22Rv1 (cell line): ENCODE data around the gene TMEM61.

ENCODE experiments used
- H3K27ac ChIP-seq: fragments of 450-650 bp; 2 replicates; pipeline ENCODE4 v1.5.1; 2017
- CTCF ChIP-seq: fragments of 450-650 bp; IDR thresholded peaks from 2 replicates; pipeline ENCODE4 v1.5.1; 2017; ENCODE audit warnings: mild to moderate bottlenecking
- ZFX ChIP-seq: fragments of 450-650 bp; IDR thresholded peaks from 2 replicates; pipeline ENCODE4 v1.6.1; 2017; ENCODE audit warnings: antibody characterized with exemption, borderline replicate concordance

Gene TMEM61

DNA sequence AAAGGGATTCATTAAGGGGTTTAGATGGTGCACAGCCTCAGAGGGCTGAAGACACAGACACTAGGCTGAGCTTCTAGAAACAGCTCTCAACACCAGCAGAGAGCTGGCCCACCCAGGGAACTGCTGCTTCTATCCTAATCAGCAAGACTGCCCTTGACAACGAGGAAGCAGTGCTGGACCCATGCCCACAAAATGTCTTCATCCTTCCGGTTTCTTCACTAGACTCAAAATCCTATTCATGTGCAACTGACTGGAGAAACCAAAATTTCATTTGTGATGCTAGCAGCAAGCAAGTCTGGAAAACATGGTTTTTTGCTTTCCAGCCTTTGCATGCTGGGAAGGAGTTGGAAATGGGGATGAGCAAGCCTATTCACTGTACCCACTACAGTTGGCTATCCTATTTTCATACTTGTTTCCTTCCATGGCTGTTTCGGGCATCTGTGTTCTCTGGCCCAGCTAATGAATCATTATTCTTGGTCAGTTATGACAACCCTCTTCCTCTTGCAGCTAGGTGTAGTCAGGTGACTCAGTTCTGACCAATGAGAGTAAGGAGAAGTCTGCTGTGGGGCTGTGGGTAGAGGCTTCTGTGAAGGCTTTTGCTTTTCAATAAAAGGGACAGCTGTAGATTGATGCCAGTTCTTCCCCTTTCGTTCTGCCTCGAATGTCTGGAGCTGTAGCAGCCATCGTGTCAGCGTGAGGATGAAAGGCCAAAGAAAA lies 14.6 kb upstream of the TMEM61 start:
- no peak for TF ChIP-seq CTCF
- no peak for TF ChIP-seq ZFX
- no peak overlapping the region for H3K27ac ChIP-seq

- H3K27ac ChIP-seq, result no peak overlapping the region
- TF ChIP-seq CTCF, result no peak
- TF ChIP-seq ZFX, result no peak
Measured at GRCh38 chr1:54967372-54967771, 13.1 kb upstream of the TMEM61 start.

DNA sequence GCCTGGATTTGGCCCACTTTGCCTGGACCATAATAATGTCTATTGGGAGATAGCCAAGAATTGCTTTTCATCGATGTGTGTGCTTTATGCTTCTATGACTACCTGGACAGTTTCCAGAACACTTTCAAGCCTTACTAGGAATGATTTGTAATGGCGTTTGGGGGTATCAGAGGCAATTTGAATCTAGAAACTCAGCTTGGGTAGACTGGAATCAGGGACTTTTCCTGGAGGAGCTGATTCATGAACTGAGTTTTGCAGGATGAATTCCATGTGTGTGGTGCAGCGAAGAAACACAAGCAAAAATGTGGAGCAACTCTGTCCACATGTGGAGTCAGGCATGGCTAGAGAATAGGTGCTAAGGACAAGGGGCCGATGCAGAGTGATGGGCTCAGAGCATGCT lies 11.9 kb upstream of the TMEM61 start:
- H3K27ac ChIP-seq, result no peak overlapping the region
- TF ChIP-seq CTCF (no peak), ZFX (no peak)

DNA sequence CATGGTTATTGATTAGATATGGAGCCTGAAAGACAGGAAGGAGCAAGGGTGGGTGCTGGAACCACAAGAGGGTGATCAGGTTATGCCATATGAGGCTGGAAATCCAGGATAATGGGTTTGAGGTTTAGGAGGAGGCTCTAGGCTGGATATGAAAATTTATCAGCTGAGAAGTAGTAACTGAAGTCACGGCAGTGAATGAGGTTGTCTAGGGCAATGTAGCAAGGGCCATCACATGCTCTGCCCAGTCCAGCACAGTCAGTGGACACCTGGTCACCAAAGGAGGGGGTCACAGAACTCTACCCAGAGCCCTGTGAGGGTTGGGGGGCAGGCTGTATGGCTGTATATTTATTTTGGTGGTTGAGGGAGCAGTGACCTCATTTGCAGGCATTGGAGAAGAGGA lies 10.5 kb upstream of the TMEM61 start:
- no peak overlapping the region for H3K27ac ChIP-seq
- no peak for TF ChIP-seq ZFX

DNA sequence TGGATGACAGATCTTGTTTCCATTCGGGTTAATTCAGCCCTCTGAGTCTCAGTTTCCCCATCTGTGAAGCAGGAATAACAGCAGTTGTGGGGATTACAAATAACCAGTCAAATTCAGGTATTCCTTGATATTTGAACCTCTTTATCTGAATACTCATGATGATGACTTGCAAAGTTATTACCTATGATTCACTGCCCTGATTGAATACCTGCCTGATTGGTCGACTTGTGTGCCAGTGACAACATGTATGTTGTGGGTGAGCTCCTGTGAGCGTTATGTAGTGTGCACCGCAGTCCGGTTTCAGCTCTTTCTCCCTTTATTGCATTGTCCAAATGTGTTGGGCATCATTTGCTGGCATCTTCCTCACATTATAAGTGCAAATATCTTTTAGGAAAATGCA lies 9.5 kb upstream of the TMEM61 start:
- H3K27ac ChIP-seq, result no peak overlapping the region
- TF ChIP-seq ZFX, result no peak
- TF ChIP-seq CTCF, result no peak

DNA sequence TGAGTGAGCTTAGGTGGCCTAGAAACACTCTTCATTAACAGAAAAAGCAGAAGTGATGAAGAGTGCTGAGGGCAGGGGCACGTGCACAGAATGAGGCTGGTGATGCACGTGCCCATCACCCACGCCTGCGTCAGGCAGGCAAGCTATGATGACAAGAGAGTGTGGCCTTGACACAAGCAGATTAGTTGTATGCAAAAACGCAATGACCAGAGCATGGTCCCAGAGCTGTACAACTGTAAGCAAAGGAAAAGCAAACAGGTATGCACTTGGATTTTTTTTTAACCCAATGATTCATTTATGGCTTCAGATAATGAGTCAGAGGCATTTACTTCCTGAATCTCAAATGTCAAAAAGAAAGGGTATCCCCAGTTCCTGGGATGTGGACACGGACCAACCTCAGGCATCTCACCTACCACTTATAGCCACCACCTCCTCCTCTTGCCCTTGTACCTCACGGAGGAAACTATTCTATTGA lies 9.1 kb upstream of the TMEM61 start:
- no peak overlapping the region for H3K27ac ChIP-seq
- TF ChIP-seq ZFX (no peak), CTCF (no peak)

DNA sequence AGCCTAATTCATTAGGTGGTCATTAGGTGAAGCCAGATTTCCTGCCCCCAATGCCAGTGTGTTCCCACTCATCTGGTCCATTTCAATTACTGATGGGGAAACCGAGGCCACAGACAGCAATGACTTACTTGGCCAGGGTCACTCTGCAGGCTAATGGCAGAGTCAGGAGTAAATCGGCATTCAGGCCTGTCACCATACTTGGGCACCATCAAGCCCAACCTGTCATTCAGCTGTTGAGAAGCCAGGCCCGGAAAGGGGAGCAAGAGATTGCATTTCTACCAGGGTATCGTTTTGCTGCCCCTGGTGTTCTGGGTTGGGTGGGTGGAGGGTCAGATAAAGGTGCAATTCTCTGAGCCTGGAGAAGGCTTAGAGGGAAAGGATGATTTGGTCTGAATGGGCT lies 8.0 kb upstream of the TMEM61 start:
- no peak for TF ChIP-seq ZFX
- TF ChIP-seq CTCF, result no peak
- H3K27ac ChIP-seq, result no peak overlapping the region
